ENCODE data around the gene CEP112. TPM values are rescaled to one million over a fixed set of nuclear protein-coding genes. Genes with fewer than 3 reads are reported as not detected.

CEP112 gene
- total RNA-seq, 1 donor from 2014 or later, result 20.1 TPM

- Histone ChIP-seq H3K27ac (no peak overlapping the region), H3K9me3 (no peaks in the 10 kb centered on the region), H3K4me1 (peaks cover 49% of the 10 kb centered on the region), H3K4me3 (no peak overlapping the region), H3K27me3 (no peaks in the 10 kb centered on the region), H3K36me3 (no peaks in the 10 kb centered on the region)
- no peak for DNase-seq (ENCODE audit: extremely low spot score in 2 of 2)
- intact Hi-C loops (cut with DNase I), result no loop called here
- TF ChIP-seq POLR2A (IDR thresholded peaks at IDR 0.05) (no peak), CTCF (IDR thresholded peaks at IDR 0.05) (no peak), POLR2AphosphoS5 (IDR thresholded peaks at IDR 0.05; ENCODE audit: insufficient read depth in 1 of 2, low read depth in 1 of 2) (no peak)
Measured at GRCh38 chr17:65589321-65589720, 602.6 kb downstream of the CEP112 start.

- no peak for TF ChIP-seq CTCF (IDR thresholded peaks at IDR 0.05)
- TF ChIP-seq POLR2AphosphoS5 (IDR thresholded peaks at IDR 0.05; ENCODE audit: insufficient read depth in 1 of 2, low read depth in 1 of 2), result no peak
- TF ChIP-seq POLR2A (IDR thresholded peaks at IDR 0.05), result no peak
- Histone ChIP-seq H3K36me3 (no peaks in the 10 kb centered on the region), H3K9me3 (no peaks in the 10 kb centered on the region), H3K27ac (peak overlapping the region; percentile 66), H3K27me3 (no peaks in the 10 kb centered on the region), H3K4me1 (peaks cover 52% of the 10 kb centered on the region), H3K4me3 (no peak overlapping the region)
- intact Hi-C loops (cut with DNase I), result no loop called here
- no peak for DNase-seq (ENCODE audit: extremely low spot score in 2 of 2)
Measured at GRCh38 chr17:65588181-65588808, 603.6 kb downstream of the CEP112 start.

GRCh38 chr17:65587534-65588180, 604.3 kb downstream of the CEP112 start:
- intact Hi-C loops (cut with DNase I), result no loop called here
- no peak for TF ChIP-seq POLR2AphosphoS5 (IDR thresholded peaks at IDR 0.05; ENCODE audit: insufficient read depth in 1 of 2, low read depth in 1 of 2)
- TF ChIP-seq CTCF (IDR thresholded peaks at IDR 0.05), result no peak
- no peak for TF ChIP-seq POLR2A (IDR thresholded peaks at IDR 0.05)
- peaks cover 52% of the 10 kb centered on the region for H3K4me1 ChIP-seq
- H3K36me3 ChIP-seq, result no peaks in the 10 kb centered on the region
- H3K9me3 ChIP-seq, result no peaks in the 10 kb centered on the region
- H3K4me3 ChIP-seq, result no peak overlapping the region
- H3K27ac ChIP-seq, result peak overlapping the region; percentile 66
- DNase-seq (ENCODE audit: extremely low spot score in 2 of 2), result no peak
- no peaks in the 10 kb centered on the region for H3K27me3 ChIP-seq

GRCh38 chr17:65586899-65587298, 605.0 kb downstream of the CEP112 start:
- Histone ChIP-seq H3K4me3 (no peak overlapping the region), H3K9me3 (no peaks in the 10 kb centered on the region), H3K4me1 (peaks cover 52% of the 10 kb centered on the region), H3K27me3 (no peaks in the 10 kb centered on the region), H3K36me3 (no peaks in the 10 kb centered on the region), H3K27ac (peak overlapping the region; percentile 66)
- intact Hi-C loops (cut with DNase I), result no loop called here
- no peak for TF ChIP-seq POLR2AphosphoS5 (IDR thresholded peaks at IDR 0.05; ENCODE audit: insufficient read depth in 1 of 2, low read depth in 1 of 2)
- TF ChIP-seq CTCF (IDR thresholded peaks at IDR 0.05), result no peak
- TF ChIP-seq POLR2A (IDR thresholded peaks at IDR 0.05), result no peak
- no peak for DNase-seq (ENCODE audit: extremely low spot score in 2 of 2)

Other genes starting within 250 kb of the CEP112 start
- not detected for gene APOH, start 37.3 kb upstream of the CEP112 start, total RNA-seq
- 15.5 TPM for gene PRKCA, start 110.5 kb upstream of the CEP112 start, total RNA-seq

Data from vagina (tissue), 2 donors.